ENCODE data around the gene ZNF408. TPM values are rescaled to one million over a fixed set of nuclear protein-coding genes. Genes with fewer than 3 reads are reported as not detected.

The ZNF408 gene
- polyA plus RNA-seq, 1 donor (not counting 4 experiments of a cell fraction or from before 2014, with no cell fraction given): 4.0 TPM

- no peaks in the 10 kb centered on the region for H3K27me3 ChIP-seq (ENCODE audit: control insufficient read depth, extremely low read depth, insufficient read depth, low read length)
- no peaks in the 10 kb centered on the region for H3K79me2 ChIP-seq (ENCODE audit: control insufficient read depth, insufficient read depth, low read length)
- H3K9ac ChIP-seq (ENCODE audit: control insufficient read depth, extremely low read depth, insufficient read depth, low read length): no peak overlapping the region
- no peaks in the 10 kb centered on the region for H3K9me3 ChIP-seq (ENCODE audit: control insufficient read depth, low read depth, low read length)
- H3K36me3 ChIP-seq (ENCODE audit: control insufficient read depth in 2 of 2, extremely low read depth in 1 of 2, insufficient read depth in 2 of 2, low read length in 2 of 2): no peaks in the 10 kb centered on the region
- DNase-seq (ENCODE audit: low read depth, low spot score) (no peak), FAIRE-seq (no peak)
- no peak overlapping the region for H3K4me3 ChIP-seq (ENCODE audit: control insufficient read depth in 2 of 3, extremely low read depth in 1 of 3, insufficient read depth in 2 of 3, low read depth in 1 of 3, low read length in 3 of 3)
- no peaks in the 10 kb centered on the region for H3K4me1 ChIP-seq (ENCODE audit: control insufficient read depth, extremely low read depth, insufficient read depth, low read length)
- H3K9me1 ChIP-seq (ENCODE audit: control insufficient read depth, extremely low read depth, insufficient read depth, low read length): no peaks in the 10 kb centered on the region
- H3K27ac ChIP-seq (ENCODE audit: control insufficient read depth, insufficient read depth, low read length): no peak overlapping the region
- no peak overlapping the region for H2AFZ ChIP-seq (ENCODE audit: control insufficient read depth, low read length)
- TF ChIP-seq CTCF (optimal IDR thresholded peaks at IDR 0.05 in 1 of 3, IDR thresholded peaks at IDR 0.05 in 1 of 3, conservative IDR thresholded peaks at IDR 0.05 in 1 of 3; ENCODE audit: extremely low read depth in 1 of 3, insufficient read depth in 2 of 3, low read length in 3 of 3) (no peak), EZH2 (IDR thresholded peaks at IDR 0.05; ENCODE audit: low read length) (no peak)
- no peak overlapping the region for H3K4me2 ChIP-seq (ENCODE audit: control insufficient read depth, extremely low read depth, insufficient read depth, low read depth, low read length)
- no peaks in the 10 kb centered on the region for H4K20me1 ChIP-seq (ENCODE audit: control insufficient read depth, extremely low read depth, insufficient read depth, low read length)
- dilution Hi-C loops (cut with MboI; ENCODE audit: extremely low pct_ligation_motif_present, low sequenced_read_pairs): no loop called here
These were observed 30.7 kb downstream of the ZNF408 start for GRCh38 chr11:46731545-46731944.

- Histone ChIP-seq H3K4me3 (ENCODE audit: control insufficient read depth in 2 of 3, extremely low read depth in 1 of 3, insufficient read depth in 2 of 3, low read depth in 1 of 3, low read length in 3 of 3) (no peak overlapping the region), H3K9ac (ENCODE audit: control insufficient read depth, extremely low read depth, insufficient read depth, low read length) (no peak overlapping the region), H3K9me3 (ENCODE audit: control insufficient read depth, low read depth, low read length) (no peaks in the 10 kb centered on the region), H3K79me2 (ENCODE audit: control insufficient read depth, insufficient read depth, low read length) (no peaks in the 10 kb centered on the region), H2AFZ (ENCODE audit: control insufficient read depth, low read length) (no peak overlapping the region), H3K4me1 (ENCODE audit: control insufficient read depth, extremely low read depth, insufficient read depth, low read length) (no peaks in the 10 kb centered on the region), H3K27me3 (ENCODE audit: control insufficient read depth, extremely low read depth, insufficient read depth, low read length) (no peaks in the 10 kb centered on the region), H3K36me3 (ENCODE audit: control insufficient read depth in 2 of 2, extremely low read depth in 1 of 2, insufficient read depth in 2 of 2, low read length in 2 of 2) (no peaks in the 10 kb centered on the region), H3K27ac (ENCODE audit: control insufficient read depth, insufficient read depth, low read length) (no peak overlapping the region), H3K9me1 (ENCODE audit: control insufficient read depth, extremely low read depth, insufficient read depth, low read length) (no peaks in the 10 kb centered on the region), H3K4me2 (ENCODE audit: control insufficient read depth, extremely low read depth, insufficient read depth, low read depth, low read length) (no peak overlapping the region), H4K20me1 (ENCODE audit: control insufficient read depth, extremely low read depth, insufficient read depth, low read length) (no peaks in the 10 kb centered on the region)
- DNase-seq (ENCODE audit: low read depth, low spot score) (no peak), FAIRE-seq (no peak)
- dilution Hi-C loops (cut with MboI; ENCODE audit: extremely low pct_ligation_motif_present, low sequenced_read_pairs): no loop called here
- TF ChIP-seq CTCF (optimal IDR thresholded peaks at IDR 0.05 in 1 of 3, IDR thresholded peaks at IDR 0.05 in 1 of 3, conservative IDR thresholded peaks at IDR 0.05 in 1 of 3; ENCODE audit: extremely low read depth in 1 of 3, insufficient read depth in 2 of 3, low read length in 3 of 3) (no peak), EZH2 (IDR thresholded peaks at IDR 0.05; ENCODE audit: low read length) (no peak)
These were observed 32.4 kb downstream of the ZNF408 start for GRCh38 chr11:46733234-46733633.

Data from keratinocyte (primary cell).